ENCODE data around the gene IQCN.

Gene IQCN

DNA sequence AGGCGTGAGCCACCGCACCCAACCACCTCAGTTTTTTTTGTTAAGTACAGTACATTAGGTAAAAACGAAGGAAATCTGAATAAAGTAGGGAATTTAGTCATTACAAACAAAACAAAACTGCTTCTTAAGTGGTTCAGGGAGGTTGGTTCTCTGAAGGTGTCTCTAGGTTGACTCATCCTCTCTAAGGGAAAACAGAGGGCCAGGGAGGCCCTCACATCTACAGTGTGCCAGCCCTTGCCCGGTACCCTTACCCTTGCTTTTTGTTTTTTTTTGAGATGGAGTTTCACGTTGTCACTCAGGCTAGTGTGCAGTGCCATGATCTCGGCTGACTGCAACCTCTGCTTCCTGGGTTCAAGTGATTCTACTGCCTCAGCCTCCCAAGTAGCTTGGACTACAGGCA lies 24.3 kb upstream of the IQCN start:
- TF ChIP-seq CTCF (IDR thresholded peaks at IDR 0.05; ENCODE audit: control insufficient read depth, extremely low read depth, insufficient read depth): no peak
- no peak overlapping the region for H3K4me3 ChIP-seq (ENCODE audit: low read depth, low read length)
- no peak for DNase-seq (ENCODE audit: low read depth)

DNA sequence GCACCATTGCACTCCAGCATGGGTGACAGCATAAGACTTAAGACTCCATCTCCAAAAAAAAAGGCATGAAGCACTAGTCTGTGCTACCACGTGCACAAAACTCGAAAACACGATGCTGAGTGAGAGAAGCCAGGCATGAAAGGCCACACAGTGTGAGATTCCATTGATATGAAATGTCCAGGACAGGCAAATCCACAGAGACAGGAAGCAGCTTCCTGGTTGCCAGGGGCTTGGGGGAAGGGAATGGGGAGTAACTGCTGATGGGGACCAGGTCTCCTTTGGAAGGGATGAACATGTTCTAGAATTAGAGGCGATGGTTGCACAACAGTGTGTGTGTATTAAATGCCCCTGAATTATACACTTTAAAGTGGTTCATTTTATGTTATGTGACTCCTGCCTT lies 23.1 kb upstream of the IQCN start:
- no peak for DNase-seq (ENCODE audit: low read depth)
- no peak overlapping the region for H3K4me3 ChIP-seq (ENCODE audit: low read depth, low read length)
- TF ChIP-seq CTCF (IDR thresholded peaks at IDR 0.05; ENCODE audit: control insufficient read depth, extremely low read depth, insufficient read depth): no peak

DNA sequence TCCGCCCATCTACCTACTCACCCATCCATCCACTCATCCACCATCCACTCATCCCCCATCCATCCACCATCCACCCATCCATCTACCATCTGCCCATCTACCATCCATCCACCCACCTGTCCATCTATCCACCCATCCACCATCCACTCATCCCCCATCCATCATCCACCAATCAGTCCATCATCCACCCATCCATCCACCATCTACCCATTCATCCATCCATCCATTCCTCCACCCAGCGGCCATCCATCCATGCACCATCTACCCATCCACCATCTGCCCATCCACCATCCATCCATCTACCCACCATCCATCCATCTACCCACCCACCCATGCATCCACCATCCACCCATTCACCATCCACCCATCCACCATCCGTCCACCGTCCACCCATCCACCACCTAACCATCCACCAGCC lies 20.8 kb upstream of the IQCN start:
- no peak for DNase-seq (ENCODE audit: low read depth)
- no peak overlapping the region for H3K4me3 ChIP-seq (ENCODE audit: low read depth, low read length)
- no peak for TF ChIP-seq CTCF (IDR thresholded peaks at IDR 0.05; ENCODE audit: control insufficient read depth, extremely low read depth, insufficient read depth)

DNA sequence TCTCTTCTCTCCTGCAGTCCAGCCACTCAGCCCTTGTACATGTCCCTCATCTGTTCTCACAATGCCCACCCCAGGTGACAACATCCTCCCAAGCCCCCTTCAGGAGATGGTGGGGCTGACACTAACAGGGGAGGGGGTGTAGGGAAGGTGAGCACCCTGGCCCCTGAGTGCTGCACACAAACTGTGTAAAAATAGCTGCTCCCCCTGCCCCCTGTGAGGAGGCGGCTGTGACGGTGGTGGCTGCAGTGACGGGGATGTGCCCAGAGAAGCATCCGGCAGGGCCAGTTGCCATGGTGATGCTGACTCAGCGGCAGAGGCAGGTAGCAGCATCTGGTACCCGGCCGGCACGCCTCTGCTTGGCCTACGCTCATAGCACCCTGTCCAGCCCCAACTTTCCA lies 20.2 kb upstream of the IQCN start:
- no peak for DNase-seq (ENCODE audit: low read depth)
- H3K4me3 ChIP-seq (ENCODE audit: low read depth, low read length): no peak overlapping the region
- no peak for TF ChIP-seq CTCF (IDR thresholded peaks at IDR 0.05; ENCODE audit: control insufficient read depth, extremely low read depth, insufficient read depth)

DNA sequence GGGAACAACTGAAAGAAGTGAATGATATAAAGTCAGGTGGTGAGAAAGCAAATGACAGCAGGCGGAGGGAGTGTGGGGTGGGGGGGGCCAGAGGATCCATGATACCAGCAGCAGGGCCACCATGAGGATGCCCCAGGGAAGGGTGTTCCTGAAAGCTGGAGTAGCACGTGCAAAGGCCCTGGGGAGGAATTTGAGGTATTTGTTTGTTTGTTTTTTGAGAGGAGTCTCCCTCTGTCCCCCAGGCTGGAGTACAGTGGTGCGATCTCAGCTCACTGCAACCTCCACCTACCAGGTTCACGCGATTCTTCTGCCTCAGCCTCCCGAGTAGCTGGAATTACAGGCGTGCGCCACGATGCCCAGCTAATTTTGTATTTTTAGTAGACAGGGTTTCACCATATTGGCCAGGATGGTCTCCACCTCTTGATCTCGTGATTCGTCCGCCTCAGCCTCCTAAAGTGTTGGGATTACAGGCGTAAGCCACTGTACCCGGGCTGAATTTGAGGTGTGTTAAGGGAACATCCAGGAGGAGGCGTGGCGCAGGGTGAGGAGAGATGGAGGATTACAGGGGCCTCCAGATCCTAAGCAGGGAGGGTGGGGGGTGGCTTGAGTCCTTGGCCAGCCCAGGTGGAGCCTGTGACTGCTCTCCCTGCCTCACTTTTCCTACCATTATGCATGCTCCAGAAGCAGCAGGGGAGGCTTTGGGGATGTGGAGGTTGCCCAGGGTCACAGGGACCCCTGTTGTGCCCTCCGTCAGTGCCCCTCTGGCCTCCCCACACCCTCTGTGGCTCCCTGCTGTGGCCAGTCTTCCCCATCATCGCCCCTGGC lies 19.6 kb upstream of the IQCN start:
- no peak for DNase-seq (ENCODE audit: low read depth)
- no peak overlapping the region for H3K4me3 ChIP-seq (ENCODE audit: low read depth, low read length)
- TF ChIP-seq CTCF (IDR thresholded peaks at IDR 0.05; ENCODE audit: control insufficient read depth, extremely low read depth, insufficient read depth): no peak

GRCh38 chr19:18292810-18293641 lies 18.8 kb upstream of the IQCN start:
- DNase-seq (ENCODE audit: low read depth): no peak
- H3K4me3 ChIP-seq (ENCODE audit: low read depth, low read length): no peak overlapping the region
- TF ChIP-seq CTCF (IDR thresholded peaks at IDR 0.05; ENCODE audit: control insufficient read depth, extremely low read depth, insufficient read depth): no peak

Measured in LNCaP clone FGC (cell line).